ENCODE results near the gene MALSU1.
A peak's percentile ranks its signal among the peaks of the same experiment; 100 is the strongest.

- TF ChIP-seq CTCF (IDR thresholded peaks at IDR 0.05) (peak; percentile 48 to 70 (median 56)), POLR2A (IDR thresholded peaks at IDR 0.05) (no peak), EP300 (IDR thresholded peaks at IDR 0.05) (no peak)
Measured at GRCh38 chr7:23261843-23262452, 37.2 kb upstream of the MALSU1 start.

Data from gastroesophageal sphincter (tissue), 3 donors.